HG03520 (cell line): ENCODE data around the gene NTRK1.
"Not testable (repeated sequence)": the region's sequence is repeated elsewhere in the genome, so short reads cannot be mapped to it uniquely, and the experiment has no call there.

Experiments used
- ATAC-seq: cut with Tn5 transposase; IDR thresholded peaks from one replicate; pipeline ENCODE4 v1.9.1; 2021; ENCODE audit warnings: mild to moderate bottlenecking, moderate library complexity; ENCODE audit not compliant: unreplicated experiment

The NTRK1 gene

DNA sequence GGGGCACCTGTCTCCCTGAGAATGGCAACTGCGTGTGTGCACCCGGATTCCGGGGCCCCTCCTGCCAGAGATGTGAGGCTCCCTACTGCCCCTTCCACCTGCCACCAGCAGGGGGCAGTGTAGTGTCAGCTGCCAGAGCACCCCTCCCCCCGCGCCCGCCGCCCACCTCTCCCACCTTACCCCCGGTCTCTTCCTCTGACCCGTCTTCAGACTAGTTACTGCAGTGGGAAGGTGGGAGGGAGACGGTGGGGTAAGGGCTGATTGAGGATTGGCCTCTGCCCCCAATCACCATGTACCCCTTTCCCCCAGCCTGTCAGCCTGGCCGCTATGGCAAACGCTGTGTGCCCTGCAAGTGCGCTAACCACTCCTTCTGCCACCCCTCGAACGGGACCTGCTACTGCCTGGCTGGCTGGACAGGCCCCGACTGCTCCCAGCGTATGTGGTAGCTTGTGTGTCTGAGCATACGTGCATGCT is 49.7 kb downstream of the NTRK1 start:
- no peak for ATAC-seq

DNA sequence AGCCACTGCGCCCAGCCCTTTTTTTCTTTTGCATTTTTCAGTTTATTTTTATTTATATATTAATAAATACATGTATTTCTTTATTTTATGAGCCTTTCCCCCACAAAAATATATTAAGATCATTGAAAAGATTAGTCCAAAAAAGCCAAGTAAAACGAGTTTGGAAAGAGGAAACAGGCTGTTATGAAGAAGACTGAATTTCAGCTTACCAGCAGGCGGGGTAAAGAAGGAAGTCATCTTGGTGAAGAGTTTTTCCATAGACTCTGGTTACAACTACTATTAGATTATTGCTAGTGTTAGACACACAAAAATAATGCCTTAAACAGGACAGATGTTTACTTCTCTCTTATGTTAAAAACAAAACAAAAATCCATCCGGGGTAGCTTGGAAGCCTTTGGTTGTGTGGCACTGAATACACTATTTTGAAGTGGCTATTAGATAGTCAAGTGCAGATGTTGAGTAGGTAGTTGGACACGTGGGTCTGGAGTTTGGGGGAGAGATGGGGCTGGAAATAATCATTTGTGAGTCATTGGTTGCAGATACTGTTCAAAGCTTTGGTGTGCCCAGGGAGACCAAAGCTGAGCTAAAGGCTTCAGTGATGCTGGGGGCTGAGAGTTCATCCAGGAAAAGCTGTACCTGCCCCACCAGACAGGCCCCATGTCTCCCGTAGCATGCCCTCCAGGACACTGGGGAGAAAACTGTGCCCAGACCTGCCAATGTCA is 51.1 kb downstream of the NTRK1 start:
- no peak for ATAC-seq

DNA sequence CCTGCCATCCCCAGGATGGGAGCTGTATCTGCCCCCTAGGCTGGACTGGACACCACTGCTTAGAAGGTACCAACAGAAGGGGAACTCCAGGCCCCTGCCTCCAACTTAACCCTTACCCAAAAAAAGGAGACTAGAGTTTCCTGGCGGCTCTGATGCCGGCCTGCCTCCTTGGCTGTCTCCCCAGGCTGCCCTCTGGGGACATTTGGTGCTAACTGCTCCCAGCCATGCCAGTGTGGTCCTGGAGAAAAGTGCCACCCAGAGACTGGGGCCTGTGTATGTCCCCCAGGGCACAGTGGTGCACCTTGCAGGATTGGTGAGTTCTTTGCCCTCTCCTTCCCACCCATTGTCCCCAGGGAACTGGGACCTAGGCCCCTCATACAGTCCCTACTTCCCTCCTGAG is 51.6 kb downstream of the NTRK1 start:
- ATAC-seq, result no peak

- no peak for ATAC-seq
Observed at GRCh38 chr1:156912861-156913808, 52.5 kb downstream of the NTRK1 start.

DNA sequence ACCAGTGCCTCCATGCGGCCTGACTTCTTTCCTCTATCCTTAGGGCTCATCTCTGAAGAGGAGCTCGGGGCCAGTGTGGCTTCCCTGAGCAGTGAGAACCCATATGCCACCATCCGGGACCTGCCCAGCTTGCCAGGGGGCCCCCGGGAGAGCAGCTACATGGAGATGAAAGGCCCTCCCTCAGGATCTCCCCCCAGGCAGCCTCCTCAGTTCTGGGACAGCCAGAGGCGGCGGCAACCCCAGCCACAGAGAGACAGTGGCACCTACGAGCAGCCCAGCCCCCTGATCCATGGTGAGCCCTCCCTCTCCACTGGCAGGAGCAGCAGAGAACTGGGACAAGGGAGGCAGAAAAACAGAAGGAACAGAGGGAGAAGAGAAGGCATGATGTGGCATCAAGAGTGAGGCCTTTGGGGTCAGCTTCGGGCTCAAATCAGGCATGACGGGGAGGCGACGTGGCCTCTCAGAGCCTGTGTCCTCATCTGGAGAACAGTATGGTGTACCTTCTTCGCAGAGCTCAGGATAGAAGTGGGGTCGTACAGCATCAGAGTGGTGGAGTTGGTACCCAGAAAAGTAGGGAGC is 53.2 kb downstream of the NTRK1 start:
- no peak for ATAC-seq

DNA sequence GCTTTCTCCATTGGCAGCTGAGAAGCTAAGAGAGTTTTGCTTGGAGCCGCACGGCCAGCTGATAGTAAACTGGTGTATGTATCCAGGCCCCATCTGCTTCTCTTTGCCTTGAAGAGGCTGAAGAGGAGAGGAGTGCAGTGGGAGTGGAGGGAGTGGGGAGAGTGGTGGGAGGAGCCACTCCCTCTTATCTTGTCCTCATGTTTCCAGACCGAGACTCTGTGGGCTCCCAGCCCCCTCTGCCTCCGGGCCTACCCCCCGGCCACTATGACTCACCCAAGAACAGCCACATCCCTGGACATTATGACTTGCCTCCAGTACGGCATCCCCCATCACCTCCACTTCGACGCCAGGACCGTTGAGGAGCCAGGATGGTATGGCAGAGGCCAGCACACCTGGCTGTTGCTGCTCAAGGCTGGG is 53.8 kb downstream of the NTRK1 start:
- ATAC-seq, result no peak

GRCh38 chr1:156920233-156921052 is 59.8 kb downstream of the NTRK1 start, which contains the start of gene LRRC71:
Gene LRRC71 (plus strand): TSS chr1:156920632. CDS start chr1:156920804, 172 bp downstream.
- no peak for ATAC-seq

- no peak for ATAC-seq
Observed at GRCh38 chr1:156921053-156921529, 60.4 kb downstream of the NTRK1 start.

- no peak for ATAC-seq
Observed at GRCh38 chr1:156922986-156923669, 62.5 kb downstream of the NTRK1 start.

- no peak for ATAC-seq
Observed at GRCh38 chr1:156923670-156924477, 63.2 kb downstream of the NTRK1 start.

DNA sequence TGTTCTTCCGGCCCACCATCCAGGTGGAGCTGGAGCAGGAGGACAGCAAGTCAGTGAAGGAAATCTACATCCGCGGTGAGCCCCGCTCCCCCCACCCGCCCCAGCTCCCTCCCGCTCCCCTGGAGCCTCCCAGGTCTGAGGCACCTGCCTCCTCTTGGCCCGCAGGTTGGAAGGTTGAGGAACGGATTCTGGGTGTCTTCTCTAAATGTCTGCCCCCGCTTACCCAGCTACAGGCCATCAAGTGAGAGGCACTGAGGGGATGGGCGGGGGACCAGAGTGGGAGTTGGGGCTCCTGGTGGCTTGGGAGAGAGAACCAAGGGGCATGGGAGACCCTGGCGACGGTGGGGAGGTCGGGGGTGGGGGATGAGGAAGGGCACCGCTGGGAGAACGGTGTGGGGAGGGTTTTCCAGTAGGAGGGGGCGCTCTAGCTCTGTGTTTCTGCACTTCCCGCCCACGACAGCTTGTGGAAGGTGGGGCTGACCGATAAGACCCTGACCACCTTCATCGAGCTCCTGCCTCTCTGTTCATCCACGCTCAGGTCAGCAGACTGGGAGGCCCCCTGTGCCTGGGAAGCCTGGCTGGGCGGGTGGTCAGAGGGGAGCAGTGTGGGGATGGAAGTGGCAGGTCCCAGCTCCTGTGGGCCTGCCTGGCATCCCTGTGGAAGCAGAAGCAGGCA is 64.0 kb downstream of the NTRK1 start:
- ATAC-seq, result no peak

GRCh38 chr1:156925154-156926010 is 64.7 kb downstream of the NTRK1 start:
- ATAC-seq, result no peak

- no peak for ATAC-seq
Observed at GRCh38 chr1:156926175-156926574, 65.5 kb downstream of the NTRK1 start.

DNA sequence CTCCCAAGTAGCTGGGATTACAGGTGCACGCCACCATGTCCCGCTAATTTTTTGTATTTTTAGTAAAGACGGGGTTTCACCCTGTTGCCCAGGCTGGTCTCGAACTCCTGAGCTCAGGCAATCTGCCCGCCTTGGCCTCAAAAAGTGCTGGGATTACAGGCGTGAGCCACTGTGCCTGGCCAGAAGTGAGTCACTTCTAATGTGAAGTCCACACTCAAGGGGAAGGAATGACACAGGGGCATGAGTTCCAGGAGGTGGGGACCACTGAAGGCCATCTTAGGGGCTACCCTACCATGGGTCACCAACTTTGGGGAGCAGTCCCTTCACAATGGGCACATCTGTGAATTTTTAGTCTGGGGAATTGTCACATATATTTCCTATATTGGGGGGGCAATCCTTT is 66.0 kb downstream of the NTRK1 start:
- not testable (repeated sequence) for ATAC-seq

DNA sequence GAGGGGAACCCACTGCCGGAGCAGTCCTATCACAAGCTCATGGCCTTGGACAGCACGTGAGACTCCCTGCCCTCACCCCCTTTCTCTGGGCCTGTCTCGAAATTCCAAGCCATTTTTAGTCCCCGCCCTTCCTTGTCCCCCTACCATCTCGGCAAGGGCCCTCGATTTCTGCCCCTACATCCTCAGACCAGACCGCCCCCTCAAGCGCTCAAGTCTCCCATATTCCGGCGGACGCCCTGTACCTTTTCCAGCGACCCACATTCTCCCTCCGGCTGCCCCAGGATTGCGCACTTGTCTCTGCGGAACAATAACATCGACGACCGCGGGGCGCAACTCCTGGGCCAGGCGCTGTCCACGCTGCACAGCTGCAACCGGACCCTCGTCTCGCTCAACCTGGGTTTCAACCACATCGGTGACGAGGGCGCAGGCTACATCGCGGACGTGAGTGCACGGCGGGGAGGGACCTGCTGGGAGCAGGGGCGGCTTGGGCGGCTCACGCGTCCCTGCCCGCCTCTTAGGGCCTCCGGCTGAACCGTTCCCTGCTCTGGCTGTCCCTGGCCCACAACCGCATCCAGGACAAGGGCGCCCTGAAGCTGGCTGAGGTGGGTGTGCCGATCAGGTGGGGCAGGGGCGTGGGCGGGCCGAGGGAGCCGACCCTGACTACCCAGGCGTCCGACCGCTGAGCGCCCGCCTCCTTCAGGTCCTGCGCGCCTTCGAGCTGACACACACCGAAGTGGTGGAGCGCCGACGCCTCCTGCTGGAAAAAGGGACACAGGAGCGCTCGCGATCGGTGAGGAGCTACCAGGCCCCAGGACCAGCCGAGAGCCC is 66.8 kb downstream of the NTRK1 start:
- ATAC-seq, result no peak

GRCh38 chr1:156928043-156928602 is 67.5 kb downstream of the NTRK1 start:
- ATAC-seq, result no peak
